Glutamatergic neuron (in vitro differentiated cells): ENCODE data around the gene MPZL3. TPM values are rescaled to one million over a fixed set of nuclear protein-coding genes. Genes with fewer than 3 reads are reported as not detected.

Source experiments
- DNase-seq: peaks from one replicate; pipeline ENCODE4 v3.0.0; 2022
- H3K27ac Mint-ChIP-seq: one replicate; pipeline ENCODE4 v1.8.0; 2020; ENCODE audit warnings: mild to moderate bottlenecking, mixed read lengths, inconsistent platforms; ENCODE audit not compliant: unreplicated experiment
- H3K27me3 Mint-ChIP-seq: one replicate; pipeline ENCODE4 v1.8.0; 2020; ENCODE audit warnings: mild to moderate bottlenecking, moderate library complexity, mixed read lengths, inconsistent platforms; ENCODE audit not compliant: unreplicated experiment
- H3K36me3 Mint-ChIP-seq: one replicate; pipeline ENCODE4 v1.8.0; 2020; ENCODE audit warnings: mild to moderate bottlenecking, mixed read lengths, inconsistent platforms; ENCODE audit not compliant: unreplicated experiment
- H3K4me1 Mint-ChIP-seq: one replicate; pipeline ENCODE4 v1.8.0; 2020; ENCODE audit warnings: mild to moderate bottlenecking, low read depth, mixed read lengths, inconsistent platforms; ENCODE audit not compliant: unreplicated experiment
- H3K4me3 Mint-ChIP-seq: one replicate; pipeline ENCODE4 v1.8.0; 2020; ENCODE audit warnings: mild to moderate bottlenecking, mixed read lengths, inconsistent platforms; ENCODE audit not compliant: unreplicated experiment
- H3K9me3 Mint-ChIP-seq: one replicate; pipeline ENCODE4 v1.8.0; 2020; ENCODE audit warnings: mild to moderate bottlenecking, moderate library complexity, mixed read lengths, inconsistent platforms; ENCODE audit not compliant: unreplicated experiment
- long read RNA-seq: library from polyadenylated mRNA; unstranded; transcript quantifications from one replicate; pipeline ENCODE4 v2.0.0, GENCODE V29; 2020; ENCODE audit not compliant: unreplicated experiment
- total RNA-seq: library from RNA; stranded (reverse); fragmentation: NEBNext Ultra II Directional; extraction: Animal tissue kit (Norgen Biotek cat#: 25700); gene quantifications from one replicate; pipeline ENCODE4 v1.2.1, GENCODE V29; 2021; ENCODE audit not compliant: unreplicated experiment
- TF ChIP-seq, protein P1 (sequence below): fragments of 200-600 bp; sonication (generic); IDR thresholded peaks from one replicate; pipeline ENCODE4 v1.5.0; 2021; ENCODE audit not compliant: partially characterized antibody, unreplicated experiment

Gene MPZL3, protein sequence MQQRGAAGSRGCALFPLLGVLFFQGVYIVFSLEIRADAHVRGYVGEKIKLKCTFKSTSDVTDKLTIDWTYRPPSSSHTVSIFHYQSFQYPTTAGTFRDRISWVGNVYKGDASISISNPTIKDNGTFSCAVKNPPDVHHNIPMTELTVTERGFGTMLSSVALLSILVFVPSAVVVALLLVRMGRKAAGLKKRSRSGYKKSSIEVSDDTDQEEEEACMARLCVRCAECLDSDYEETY
- 0.54 TPM for total RNA-seq
- long read RNA-seq = 0 reads

DNA sequence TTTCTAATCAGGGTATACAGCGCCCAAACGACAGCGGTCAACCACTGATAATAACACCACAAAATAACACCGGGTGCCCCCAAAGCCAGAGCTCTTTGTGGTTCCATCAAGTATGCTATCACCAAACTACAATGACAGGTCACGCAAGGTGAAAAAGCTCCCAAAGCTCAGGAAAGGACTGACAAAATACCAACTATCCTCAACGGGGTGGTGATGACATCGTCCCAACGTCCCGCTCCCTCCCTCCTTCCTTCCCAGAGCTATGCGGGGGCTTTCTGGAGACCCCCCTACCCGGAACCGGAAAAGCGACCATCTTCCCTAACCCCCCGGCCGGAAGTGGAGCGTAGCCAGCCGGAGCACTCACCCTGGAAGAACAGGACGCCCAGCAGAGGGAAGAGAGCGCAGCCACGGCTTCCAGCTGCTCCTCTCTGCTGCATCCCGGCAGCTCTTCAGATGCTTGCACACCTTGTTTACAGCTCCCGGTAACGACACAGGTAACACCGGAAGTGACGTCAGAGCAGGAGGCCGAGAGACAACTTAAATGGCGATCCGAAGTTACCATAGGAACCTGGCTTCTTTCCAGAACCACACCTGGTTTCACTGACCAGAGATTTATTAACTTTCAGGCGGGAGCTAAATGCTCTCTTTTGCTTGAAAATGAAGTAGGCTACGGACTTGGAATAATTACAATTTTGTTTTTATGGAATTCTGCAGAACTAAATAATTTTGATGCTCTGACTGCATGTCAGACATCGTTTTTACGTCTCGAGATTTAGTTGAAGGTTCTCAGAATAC lies at the start of gene MPZL3:
Gene MPZL3 (minus strand): TSS at position 508 of the 795 bp plus-strand sequence. CDS start 71 bp downstream, at position 437.
- H3K4me1 Mint-ChIP-seq = peaks cover 2% of the 10 kb centered on the region
- peak; percentile 78 for DNase-seq
- TF ChIP-seq, protein P1, sequence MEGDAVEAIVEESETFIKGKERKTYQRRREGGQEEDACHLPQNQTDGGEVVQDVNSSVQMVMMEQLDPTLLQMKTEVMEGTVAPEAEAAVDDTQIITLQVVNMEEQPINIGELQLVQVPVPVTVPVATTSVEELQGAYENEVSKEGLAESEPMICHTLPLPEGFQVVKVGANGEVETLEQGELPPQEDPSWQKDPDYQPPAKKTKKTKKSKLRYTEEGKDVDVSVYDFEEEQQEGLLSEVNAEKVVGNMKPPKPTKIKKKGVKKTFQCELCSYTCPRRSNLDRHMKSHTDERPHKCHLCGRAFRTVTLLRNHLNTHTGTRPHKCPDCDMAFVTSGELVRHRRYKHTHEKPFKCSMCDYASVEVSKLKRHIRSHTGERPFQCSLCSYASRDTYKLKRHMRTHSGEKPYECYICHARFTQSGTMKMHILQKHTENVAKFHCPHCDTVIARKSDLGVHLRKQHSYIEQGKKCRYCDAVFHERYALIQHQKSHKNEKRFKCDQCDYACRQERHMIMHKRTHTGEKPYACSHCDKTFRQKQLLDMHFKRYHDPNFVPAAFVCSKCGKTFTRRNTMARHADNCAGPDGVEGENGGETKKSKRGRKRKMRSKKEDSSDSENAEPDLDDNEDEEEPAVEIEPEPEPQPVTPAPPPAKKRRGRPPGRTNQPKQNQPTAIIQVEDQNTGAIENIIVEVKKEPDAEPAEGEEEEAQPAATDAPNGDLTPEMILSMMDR = no peak
- peaks cover 6% of the 10 kb centered on the region for H3K9me3 Mint-ChIP-seq
- peaks cover 6% of the 10 kb centered on the region for H3K27me3 Mint-ChIP-seq
- no peaks in the 10 kb centered on the region for H3K36me3 Mint-ChIP-seq
- H3K4me3 Mint-ChIP-seq = peak within 1 kb of the TSS; percentile 96
- H3K27ac Mint-ChIP-seq = peak within 1 kb of the TSS; percentile 99

DNA sequence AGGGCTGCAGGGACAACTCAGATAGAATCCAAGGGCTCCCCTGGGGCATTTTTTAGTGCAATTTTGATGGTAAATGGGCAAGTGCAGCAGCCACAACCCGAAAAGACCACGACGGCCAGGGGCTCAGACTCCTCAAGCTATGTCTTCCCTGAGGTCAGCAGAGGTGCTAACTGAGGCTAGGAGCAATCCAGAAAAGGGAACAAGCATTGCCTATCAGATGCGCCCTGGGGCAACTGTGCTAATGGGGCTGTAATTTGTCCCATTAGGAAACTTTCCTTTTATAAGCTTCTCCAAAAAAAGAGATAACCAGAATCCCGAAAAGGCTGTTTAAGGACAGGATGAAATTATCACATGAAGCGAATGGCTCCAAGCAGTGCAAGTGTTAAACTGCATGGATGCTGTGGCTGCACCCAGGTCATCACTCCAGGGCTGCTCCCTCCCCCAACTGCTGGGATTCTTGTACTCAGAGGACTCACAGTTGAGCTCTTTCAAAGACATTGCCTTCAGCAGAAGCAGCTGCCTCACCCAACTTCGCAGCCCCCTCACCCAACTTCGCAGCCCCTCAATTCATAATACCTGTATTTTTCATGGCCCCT lies 49.5 kb upstream of the MPZL3 start:
- H3K27ac Mint-ChIP-seq = no peak overlapping the region
- H3K27me3 Mint-ChIP-seq = no peaks in the 10 kb centered on the region
- TF ChIP-seq, protein P1 = no peak

DNA sequence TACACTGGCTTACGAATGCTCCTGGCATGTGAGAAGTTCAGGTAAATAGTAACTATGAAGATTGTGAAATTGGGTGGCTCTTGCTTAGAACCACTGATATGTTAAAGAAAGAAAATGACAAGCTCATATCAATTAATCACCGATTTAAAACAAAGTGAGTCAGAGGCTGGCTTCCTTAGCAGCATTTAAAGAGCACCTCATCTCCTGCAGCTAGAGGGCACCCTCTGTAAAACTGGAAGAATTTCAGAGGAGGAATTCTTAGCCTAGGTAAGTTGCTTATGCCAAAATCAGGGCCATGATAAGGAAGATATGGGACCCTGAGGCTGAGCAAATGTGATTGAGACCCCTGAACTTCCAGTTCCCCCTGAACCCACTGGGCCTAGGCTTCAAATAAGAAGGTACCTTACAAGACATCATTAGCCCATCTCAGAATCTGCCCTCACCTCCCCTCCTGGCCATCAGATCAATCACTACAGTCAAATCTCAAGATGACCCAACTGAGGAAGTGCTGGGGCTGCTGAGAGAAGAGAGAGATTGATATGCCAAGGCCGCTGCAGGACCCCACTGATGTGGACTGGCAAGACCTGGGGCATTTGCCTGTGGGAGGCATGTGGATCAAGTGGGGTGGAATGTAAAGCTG lies 43.8 kb upstream of the MPZL3 start:
- Mint-ChIP-seq H3K4me3 (no peak overlapping the region), H3K36me3 (no peaks in the 10 kb centered on the region), H3K27me3 (no peaks in the 10 kb centered on the region), H3K9me3 (no peaks in the 10 kb centered on the region), H3K4me1 (peaks cover 2% of the 10 kb centered on the region), H3K27ac (no peak overlapping the region)
- no peak for DNase-seq
- TF ChIP-seq, protein P1 = no peak

More for the DNA sequence above, 49.5 kb upstream of the MPZL3 start:
- Mint-ChIP-seq H3K9me3 (peaks cover 3% of the 10 kb centered on the region), H3K4me1 (no peaks in the 10 kb centered on the region), H3K36me3 (no peaks in the 10 kb centered on the region), H3K4me3 (no peak overlapping the region)
- no peak for DNase-seq

DNA sequence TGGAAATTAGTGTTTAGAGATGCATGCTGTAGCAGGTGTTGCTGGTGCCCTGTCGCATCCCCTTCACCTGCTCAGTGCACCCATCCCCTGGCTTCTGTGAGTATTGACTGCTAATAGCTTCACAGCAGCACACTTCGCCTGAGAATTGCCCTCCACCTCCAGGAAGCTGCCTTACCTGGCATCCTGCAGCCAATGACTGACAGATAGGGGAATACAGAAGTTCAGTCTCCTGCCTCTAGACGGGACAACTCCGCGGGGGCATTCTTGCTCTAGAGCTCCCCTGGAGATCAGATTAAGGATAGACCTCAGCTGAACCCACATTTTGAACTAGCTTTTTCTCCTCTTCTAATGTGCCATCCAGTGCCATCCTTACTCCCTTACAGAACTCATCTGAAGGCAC lies 43.0 kb upstream of the MPZL3 start:
- no peak for DNase-seq
- H3K4me1 Mint-ChIP-seq = peaks cover 2% of the 10 kb centered on the region
- H3K27me3 Mint-ChIP-seq = no peaks in the 10 kb centered on the region
- H3K36me3 Mint-ChIP-seq = no peaks in the 10 kb centered on the region
- H3K4me3 Mint-ChIP-seq = no peak overlapping the region
- H3K27ac Mint-ChIP-seq = no peak overlapping the region
- H3K9me3 Mint-ChIP-seq = peaks cover 2% of the 10 kb centered on the region
- TF ChIP-seq, protein P1 = no peak
